ENCODE data around the gene PJVK.
A peak's percentile ranks its signal among the peaks of the same experiment; 100 is the strongest.
"Not testable (repeated sequence)": the region's sequence is repeated elsewhere in the genome, so short reads cannot be mapped to it uniquely, and the experiment has no call there.

The PJVK gene

DNA sequence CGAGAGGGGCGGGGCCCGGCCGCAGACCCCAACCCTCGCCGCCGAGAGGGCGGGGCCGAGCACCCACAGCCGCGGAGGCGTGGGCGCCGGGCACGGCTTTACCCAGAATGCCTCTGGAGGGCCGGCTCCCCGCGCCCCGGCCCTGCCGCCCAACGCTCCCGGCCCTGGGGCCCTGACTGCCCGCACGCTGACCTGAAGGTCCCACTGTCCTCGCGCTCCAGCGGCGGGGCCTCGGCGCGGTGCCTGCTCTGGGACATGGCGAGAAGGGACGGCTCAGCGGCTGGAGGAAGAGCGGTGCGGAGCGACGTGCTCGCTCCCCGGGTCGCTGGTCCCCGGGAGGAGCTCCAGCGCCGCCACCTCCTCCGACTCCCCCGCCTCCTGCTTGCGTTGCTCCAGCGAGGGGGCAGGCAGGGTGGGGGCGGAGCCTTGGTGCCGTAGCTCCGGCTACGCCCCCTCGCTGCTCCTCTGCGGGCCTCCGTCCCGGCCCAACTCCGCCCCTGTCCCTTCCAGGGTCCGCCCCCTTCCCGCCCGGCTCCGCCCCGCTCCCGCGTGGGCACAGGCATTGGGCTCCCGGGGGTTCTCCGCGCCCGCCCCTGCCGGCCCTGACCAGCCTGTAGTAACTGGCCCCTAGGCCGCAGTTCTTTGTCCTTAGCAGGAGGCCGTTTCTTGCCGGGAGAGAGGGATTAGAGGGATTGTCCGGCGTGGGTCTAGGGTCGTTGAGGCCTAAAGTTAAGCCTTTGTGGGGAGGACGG, at the start of gene PJVK, which contains the start of gene PRKRA:
Gene PJVK, plus strand, starts transcription at position 605 of the 752 bp plus-strand sequence. CDS start 2,032 bp downstream, outside the sequence.
Gene PRKRA, minus strand, starts transcription at position 402 of the 752 bp plus-strand sequence. Its CDS starts 145 bp downstream, at position 257.
- DNase-seq (ENCODE audit: low read depth), result peak; percentile 94

DNA sequence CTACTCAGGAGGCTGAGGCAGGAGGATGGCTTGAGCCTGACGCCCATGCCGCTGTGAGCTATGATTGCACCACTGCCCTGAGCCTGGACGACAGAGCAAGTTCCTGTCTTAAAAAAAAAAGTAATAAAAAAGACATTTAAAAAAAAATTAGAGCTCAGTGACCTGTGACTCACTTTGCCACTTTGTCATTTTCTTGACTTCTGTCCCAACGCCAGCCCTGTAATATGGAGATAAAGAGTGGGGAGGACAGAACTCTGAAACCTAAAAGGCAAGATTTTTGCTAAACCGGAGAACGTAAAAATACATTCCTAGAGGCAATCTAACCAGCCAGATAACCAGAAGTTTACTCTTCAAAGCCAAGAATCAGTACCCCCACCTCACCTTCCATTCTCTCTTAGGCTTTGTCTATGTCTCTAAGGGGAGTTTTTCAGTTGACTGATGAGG, 49.2 kb upstream of the PJVK start:
- no peak for DNase-seq (ENCODE audit: low read depth)

- no peak for DNase-seq (ENCODE audit: low read depth)
Observed at GRCh38 chr2:178403671-178404306, 47.4 kb upstream of the PJVK start.

DNA sequence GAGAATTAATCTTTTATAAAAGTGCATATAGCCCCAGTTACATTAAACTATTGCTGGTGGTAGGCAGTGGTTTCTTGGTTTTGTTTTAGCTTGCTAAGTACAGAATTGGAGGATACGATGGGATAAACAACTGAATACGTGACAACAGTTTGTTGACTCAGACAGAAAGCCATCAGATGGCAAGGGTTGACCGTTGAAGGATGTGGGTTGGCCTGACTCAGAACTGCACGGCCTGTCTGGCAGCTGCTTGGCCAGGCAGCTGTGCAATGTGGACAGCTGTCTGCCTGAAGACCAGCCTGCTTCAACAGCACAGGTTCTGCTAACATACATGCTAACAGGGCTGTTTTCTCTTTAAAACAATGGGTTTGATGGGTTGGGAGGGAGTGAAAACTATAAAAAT, 46.8 kb upstream of the PJVK start:
- DNase-seq (ENCODE audit: low read depth), result no peak

DNA sequence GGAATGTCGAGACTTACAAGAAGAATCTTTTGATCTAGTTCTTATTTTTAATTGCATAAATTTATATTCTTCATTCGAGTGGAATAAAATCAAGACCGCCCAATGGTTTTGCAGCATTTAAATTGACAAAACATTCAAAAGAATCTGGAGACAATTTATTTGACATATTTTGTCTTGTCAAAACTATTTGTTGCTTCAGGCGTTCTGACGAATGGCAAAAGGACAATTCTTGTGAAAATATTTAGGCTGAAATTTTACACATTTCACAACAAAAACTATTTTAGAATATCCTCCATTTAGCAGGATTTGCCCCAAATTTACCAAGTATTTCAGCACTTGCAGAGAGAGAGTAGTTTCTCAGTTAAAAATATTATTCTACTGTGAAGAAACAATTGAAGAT, 41.9 kb upstream of the PJVK start:
- no peak for DNase-seq (ENCODE audit: low read depth)

DNA sequence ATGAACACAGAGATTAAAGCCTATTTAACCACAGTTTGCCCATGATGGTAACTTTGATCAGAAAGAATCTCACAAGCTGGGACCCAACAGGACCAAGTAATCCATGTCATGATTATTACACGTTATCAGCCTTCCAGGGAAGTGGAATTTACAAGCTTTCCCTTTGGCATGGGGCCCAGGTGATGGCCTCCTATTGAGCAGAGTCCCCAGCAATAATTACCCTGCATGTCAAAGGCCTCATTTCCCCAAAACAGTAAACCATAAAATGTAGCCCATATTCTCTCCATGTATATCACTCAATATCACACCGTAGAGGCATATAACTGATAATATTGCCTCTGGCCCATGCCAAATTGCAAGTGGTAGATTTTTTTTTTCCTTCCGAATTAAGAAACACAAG, 39.1 kb upstream of the PJVK start:
- no peak for DNase-seq (ENCODE audit: low read depth)

DNA sequence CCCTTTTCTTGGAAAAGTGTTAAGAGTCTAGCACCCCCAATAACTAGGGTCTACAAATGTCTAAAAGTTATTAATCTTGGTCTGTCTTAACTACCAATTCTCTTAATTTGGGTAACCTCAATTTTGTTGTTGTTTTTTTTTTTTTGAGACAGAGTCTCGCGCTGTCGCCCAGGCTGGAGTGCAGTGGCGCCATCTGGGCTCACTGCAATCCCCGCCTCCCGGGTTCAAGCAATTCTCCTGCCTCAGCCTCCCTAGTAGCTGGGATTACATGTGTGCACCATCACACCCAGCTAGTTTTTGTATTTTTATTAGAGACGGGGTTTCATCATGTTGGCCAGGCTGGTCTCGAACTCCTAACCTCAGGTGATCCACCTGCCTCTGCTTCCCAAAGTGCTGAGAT, 38.7 kb upstream of the PJVK start:
- not testable (repeated sequence) for DNase-seq (ENCODE audit: low read depth)

DNA sequence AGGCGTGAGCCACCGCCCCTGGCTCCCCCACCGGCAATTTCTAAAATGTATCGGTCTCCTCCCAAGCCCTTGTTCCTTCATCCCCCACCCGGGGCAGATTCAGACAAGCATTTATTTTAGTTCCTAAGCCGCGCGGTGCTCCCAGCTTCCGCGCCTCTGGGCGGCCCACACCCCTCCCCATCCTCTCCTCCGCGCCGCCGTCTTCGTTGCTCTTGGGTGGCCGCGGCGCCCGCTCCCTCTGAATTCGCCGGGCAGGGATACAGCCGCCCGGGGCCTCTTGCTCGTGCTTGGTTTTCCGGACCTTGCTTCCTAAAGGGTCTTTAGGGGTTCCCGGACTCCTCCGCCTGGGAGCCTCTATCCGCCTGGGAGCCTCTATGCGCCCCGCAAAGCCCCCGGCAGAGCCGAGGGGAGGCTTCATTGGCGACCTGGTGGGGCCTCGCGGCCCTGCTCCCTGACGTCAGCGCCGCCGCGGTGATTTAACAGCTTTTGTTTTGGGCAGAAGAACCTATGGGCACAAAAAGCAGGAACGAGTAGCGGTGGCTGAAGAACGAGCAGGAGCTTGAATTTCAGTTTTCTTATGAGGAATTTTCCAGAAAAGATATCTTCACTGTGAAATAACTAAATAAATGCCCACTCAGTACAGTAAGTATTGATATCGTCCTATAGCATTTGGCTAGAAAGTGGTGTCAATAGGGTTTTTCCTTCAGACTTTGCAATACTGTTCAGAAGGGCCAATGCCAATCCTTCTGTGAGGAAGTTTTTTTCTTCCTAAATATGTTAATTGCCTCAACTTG, 37.5 kb upstream of the PJVK start:
- DNase-seq (ENCODE audit: low read depth), result peak; percentile 67

GRCh38 chr2:178414266-178415247, 36.6 kb upstream of the PJVK start:
- peak; percentile 49 for DNase-seq (ENCODE audit: low read depth)

GRCh38 chr2:178415979-178416378, 35.2 kb upstream of the PJVK start:
- no peak for DNase-seq (ENCODE audit: low read depth)

DNA sequence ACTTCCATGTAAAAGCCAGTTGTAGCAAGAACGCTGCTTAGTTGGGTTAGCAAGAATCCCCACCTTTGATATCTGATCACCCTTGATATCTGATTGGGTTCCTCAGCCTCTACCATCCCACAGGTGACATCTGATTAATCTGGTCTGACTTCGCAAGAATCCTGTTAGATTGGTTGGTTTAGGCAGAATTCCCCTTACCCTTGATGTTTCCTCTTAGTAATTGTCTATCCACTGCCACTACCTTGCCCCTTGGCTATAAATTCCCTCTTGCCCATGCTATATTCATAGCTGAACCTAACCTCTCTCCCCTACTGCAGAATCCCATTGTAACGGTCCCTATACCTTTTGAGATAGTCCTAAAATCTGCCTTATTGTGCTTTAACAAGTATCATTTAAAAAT, 33.3 kb upstream of the PJVK start:
- no peak for DNase-seq (ENCODE audit: low read depth)

DNA sequence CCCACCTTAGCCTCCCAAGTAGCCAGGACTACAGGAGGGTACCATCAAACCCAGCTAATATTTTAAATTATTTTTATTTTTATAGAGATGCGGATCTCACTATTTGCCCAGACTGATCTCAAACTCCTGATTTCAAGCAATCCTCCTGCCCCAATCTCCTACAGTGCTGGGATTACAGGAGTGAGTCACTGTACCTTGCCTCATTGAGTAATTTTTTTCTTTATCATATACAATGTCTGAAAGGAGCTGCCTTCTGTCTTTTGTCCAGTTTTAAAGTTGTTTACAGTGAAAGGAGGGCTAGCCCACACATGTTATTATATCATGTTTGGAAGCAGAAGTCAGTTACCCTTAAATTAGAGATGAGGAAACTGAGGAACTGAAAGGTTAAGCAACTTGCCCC, 32.8 kb upstream of the PJVK start:
- DNase-seq (ENCODE audit: low read depth), result no peak

DNA sequence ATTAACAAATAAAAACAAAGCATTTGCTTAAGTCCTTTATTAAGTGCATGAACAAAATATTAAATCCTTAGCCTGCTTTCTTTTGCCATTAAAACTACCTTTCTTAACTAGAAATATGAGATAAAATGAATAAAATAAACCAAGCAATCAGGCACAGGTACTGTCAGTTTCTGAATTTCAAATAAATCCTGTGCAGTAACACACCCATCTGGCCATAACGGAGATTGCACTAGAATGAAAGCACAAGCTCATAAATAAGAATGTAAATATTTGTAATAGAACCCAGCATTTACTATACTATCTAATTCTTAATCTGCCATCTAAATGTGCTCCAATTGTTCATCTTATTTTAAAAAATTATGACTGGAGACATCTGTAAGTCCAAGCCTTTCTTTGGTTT, 32.1 kb upstream of the PJVK start:
- DNase-seq (ENCODE audit: low read depth), result no peak

GRCh38 chr2:178420463-178420999, 30.6 kb upstream of the PJVK start:
- no peak for DNase-seq (ENCODE audit: low read depth)

- no peak for DNase-seq (ENCODE audit: low read depth)
Observed at GRCh38 chr2:178422097-178422496, 29.1 kb upstream of the PJVK start.

DNA sequence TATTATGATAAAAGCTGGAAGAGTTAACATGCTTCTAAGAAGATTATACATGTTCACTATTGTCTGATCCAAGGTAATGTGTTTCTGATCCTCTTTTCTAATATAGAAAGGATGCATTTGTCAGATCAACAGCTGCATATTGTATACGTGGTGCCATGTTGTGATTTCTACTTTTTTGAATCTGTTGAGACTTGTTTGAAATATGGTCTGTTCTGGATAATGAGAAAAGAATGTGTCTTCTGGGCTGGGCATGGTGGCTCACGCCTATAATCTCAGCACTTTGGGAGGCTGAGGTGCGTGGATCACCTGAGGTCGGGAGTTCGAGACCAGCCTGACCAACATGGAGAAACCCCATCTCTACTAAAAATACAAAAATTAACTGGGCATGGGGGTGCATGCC, 27.4 kb upstream of the PJVK start:
- not testable (repeated sequence) for DNase-seq (ENCODE audit: low read depth)

DNA sequence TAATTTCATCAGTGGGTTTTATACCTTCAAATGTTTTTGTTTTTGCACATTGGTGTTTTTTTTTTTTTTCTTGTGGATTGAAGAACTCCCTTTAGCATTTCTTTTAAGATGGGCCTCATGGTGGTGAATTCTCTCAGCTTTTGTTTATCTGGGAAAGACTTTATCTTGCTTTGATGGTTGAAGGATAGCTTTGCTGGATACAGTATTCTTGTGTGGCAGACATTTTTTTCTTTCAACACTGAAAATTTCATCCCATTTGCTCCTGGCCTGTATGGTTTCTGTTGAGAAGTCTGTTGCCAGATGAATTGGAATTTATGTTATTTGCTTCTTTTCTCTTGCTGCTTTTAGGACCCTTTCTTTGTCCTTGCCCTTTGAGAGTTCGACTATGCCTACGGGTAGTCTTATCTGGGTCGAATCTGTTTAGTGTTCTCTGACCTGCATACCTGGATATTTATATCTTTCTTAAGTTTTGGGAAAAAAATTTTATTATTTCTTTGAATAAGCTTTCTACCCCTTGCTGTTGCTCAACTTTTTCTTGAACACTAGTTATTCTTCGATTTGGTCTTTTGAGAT, 25.8 kb upstream of the PJVK start:
- no peak for DNase-seq (ENCODE audit: low read depth)

GRCh38 chr2:178426388-178426787, 24.8 kb upstream of the PJVK start:
- no peak for DNase-seq (ENCODE audit: low read depth)

GRCh38 chr2:178427458-178427857, 23.7 kb upstream of the PJVK start:
- no peak for DNase-seq (ENCODE audit: low read depth)

GRCh38 chr2:178428396-178428806, 22.8 kb upstream of the PJVK start:
- DNase-seq (ENCODE audit: low read depth), result no peak

DNA sequence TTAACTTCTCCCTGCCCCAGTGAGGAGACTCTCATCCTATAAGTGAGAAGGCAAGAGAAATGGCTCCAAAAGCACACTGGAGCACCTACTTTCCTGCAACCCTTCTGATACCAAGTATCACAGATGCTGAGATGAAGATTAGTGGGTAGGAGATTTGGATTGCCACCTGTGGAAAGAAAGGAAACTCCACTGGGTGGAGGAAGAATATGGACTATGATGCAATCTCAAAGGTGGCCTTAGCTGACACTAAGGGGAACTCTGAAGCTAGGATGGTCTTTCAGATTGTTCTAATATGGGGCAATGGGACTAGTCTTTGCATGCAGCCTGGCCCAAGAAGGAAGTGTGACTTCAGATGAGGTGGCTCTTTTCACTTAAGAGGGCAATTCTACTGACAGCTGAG, 21.8 kb upstream of the PJVK start:
- no peak for DNase-seq (ENCODE audit: low read depth)

Measured in stimulated activated CD8-positive, alpha-beta memory T cell treated with anti-CD3 and anti-CD28 coated beads, Interleukin-12 subunit alpha, Interleukin-12 subunit beta, amount 100 ng/mL, for 4 hours (primary cell).